ENCODE data around the gene EPS8L2.

Gene EPS8L2

GRCh38 chr11:705646-706438 lies at the start of gene EPS8L2:
Gene EPS8L2 (plus strand): TSS chr11:706231. CDS start chr11:709408, 3,177 bp downstream.
- no peak for DNase-seq (ENCODE audit: low spot score)

- DNase-seq (ENCODE audit: low spot score) = no peak
These were observed 49.6 kb upstream of the EPS8L2 start for GRCh38 chr11:656426-656825.

GRCh38 chr11:656866-657265 lies 49.2 kb upstream of the EPS8L2 start:
- no peak for DNase-seq (ENCODE audit: low spot score)

- DNase-seq (ENCODE audit: low spot score) = no peak
These were observed 48.3 kb upstream of the EPS8L2 start for GRCh38 chr11:657691-658126.

GRCh38 chr11:659532-660085 lies 46.4 kb upstream of the EPS8L2 start:
- DNase-seq (ENCODE audit: low spot score) = no peak

- DNase-seq (ENCODE audit: low spot score) = no peak
These were observed 45.8 kb upstream of the EPS8L2 start for GRCh38 chr11:660281-660680.

- DNase-seq (ENCODE audit: low spot score) = no peak
These were observed 45.2 kb upstream of the EPS8L2 start for GRCh38 chr11:660681-661444.

- peak; percentile 42 for DNase-seq (ENCODE audit: low spot score)
These were observed 43.2 kb upstream of the EPS8L2 start for GRCh38 chr11:662689-663274.

GRCh38 chr11:665062-665703 lies 40.8 kb upstream of the EPS8L2 start:
- DNase-seq (ENCODE audit: low spot score) = no peak

- DNase-seq (ENCODE audit: low spot score) = no peak
These were observed 40.2 kb upstream of the EPS8L2 start for GRCh38 chr11:665704-666281.

GRCh38 chr11:673866-674265 lies 32.2 kb upstream of the EPS8L2 start:
- DNase-seq (ENCODE audit: low spot score) = no peak

- DNase-seq (ENCODE audit: low spot score) = no peak
These were observed 31.6 kb upstream of the EPS8L2 start for GRCh38 chr11:674406-674805.

GRCh38 chr11:678297-678696 lies 27.7 kb upstream of the EPS8L2 start:
- no peak for DNase-seq (ENCODE audit: low spot score)

GRCh38 chr11:679271-680207 lies 26.5 kb upstream of the EPS8L2 start:
- DNase-seq (ENCODE audit: low spot score) = no peak

- no peak for DNase-seq (ENCODE audit: low spot score)
These were observed 25.6 kb upstream of the EPS8L2 start for GRCh38 chr11:680476-680875.

GRCh38 chr11:680970-681369 lies 25.1 kb upstream of the EPS8L2 start:
- peak; percentile 62 for DNase-seq (ENCODE audit: low spot score)

- no peak for DNase-seq (ENCODE audit: low spot score)
These were observed 19.4 kb upstream of the EPS8L2 start for GRCh38 chr11:686451-687243.

- DNase-seq (ENCODE audit: low spot score) = no peak
These were observed 18.3 kb upstream of the EPS8L2 start for GRCh38 chr11:687751-688150.

GRCh38 chr11:688681-689080 lies 17.4 kb upstream of the EPS8L2 start:
- DNase-seq (ENCODE audit: low spot score) = no peak

- DNase-seq (ENCODE audit: low spot score) = no peak
These were observed 16.4 kb upstream of the EPS8L2 start for GRCh38 chr11:689625-690024.
